ENCODE results near the gene HHATL.

The HHATL gene

GRCh38 chr3:42709621-42710020 is 7.0 kb upstream of the HHATL start:
- no peak for FAIRE-seq
- DNase-seq (ENCODE audit: insufficient read length) = peak; percentile 5
- TF ChIP-seq POLR2AphosphoS5 (IDR thresholded peaks at IDR 0.05; ENCODE audit: low read depth, low read length) (no peak), TAF1 (IDR thresholded peaks at IDR 0.05; ENCODE audit: borderline replicate concordance, low read depth, low read length) (no peak), POLR2A (IDR thresholded peaks at IDR 0.05; ENCODE audit: low read depth, low read length) (no peak)

GRCh38 chr3:42708611-42709151 is 6.1 kb upstream of the HHATL start:
- DNase-seq (ENCODE audit: insufficient read length) (peak; percentile 5), FAIRE-seq (no peak)
- no peak for TF ChIP-seq POLR2AphosphoS5 (IDR thresholded peaks at IDR 0.05; ENCODE audit: low read depth, low read length)
- TF ChIP-seq POLR2A (IDR thresholded peaks at IDR 0.05; ENCODE audit: low read depth, low read length) = no peak
- TF ChIP-seq TAF1 (IDR thresholded peaks at IDR 0.05; ENCODE audit: borderline replicate concordance, low read depth, low read length) = no peak

GRCh38 chr3:42707620-42708355 is 5.2 kb upstream of the HHATL start:
- DNase-seq (ENCODE audit: insufficient read length) (peak; percentile 6), FAIRE-seq (no peak)
- no peak for TF ChIP-seq POLR2A (IDR thresholded peaks at IDR 0.05; ENCODE audit: low read depth, low read length)
- TF ChIP-seq TAF1 (IDR thresholded peaks at IDR 0.05; ENCODE audit: borderline replicate concordance, low read depth, low read length) = no peak
- TF ChIP-seq POLR2AphosphoS5 (IDR thresholded peaks at IDR 0.05; ENCODE audit: low read depth, low read length) = no peak

GRCh38 chr3:42706721-42707619 is 4.4 kb upstream of the HHATL start:
- DNase-seq (ENCODE audit: insufficient read length) = peak; percentile 2
- no peak for FAIRE-seq
- TF ChIP-seq TAF1 (IDR thresholded peaks at IDR 0.05; ENCODE audit: borderline replicate concordance, low read depth, low read length) = no peak
- no peak for TF ChIP-seq POLR2A (IDR thresholded peaks at IDR 0.05; ENCODE audit: low read depth, low read length)
- TF ChIP-seq POLR2AphosphoS5 (IDR thresholded peaks at IDR 0.05; ENCODE audit: low read depth, low read length) = no peak

- FAIRE-seq = no peak
- DNase-seq (ENCODE audit: insufficient read length) = no peak
- TF ChIP-seq POLR2A (IDR thresholded peaks at IDR 0.05; ENCODE audit: low read depth, low read length) (no peak), POLR2AphosphoS5 (IDR thresholded peaks at IDR 0.05; ENCODE audit: low read depth, low read length) (no peak), TAF1 (IDR thresholded peaks at IDR 0.05; ENCODE audit: borderline replicate concordance, low read depth, low read length) (no peak)
These were observed 3.5 kb upstream of the HHATL start for GRCh38 chr3:42705962-42706585.

GRCh38 chr3:42705058-42705767 is 2.6 kb upstream of the HHATL start:
- no peak for DNase-seq (ENCODE audit: insufficient read length)
- FAIRE-seq = no peak
- no peak for TF ChIP-seq TAF1 (IDR thresholded peaks at IDR 0.05; ENCODE audit: borderline replicate concordance, low read depth, low read length)
- TF ChIP-seq POLR2A (IDR thresholded peaks at IDR 0.05; ENCODE audit: low read depth, low read length) = no peak
- no peak for TF ChIP-seq POLR2AphosphoS5 (IDR thresholded peaks at IDR 0.05; ENCODE audit: low read depth, low read length)

GRCh38 chr3:42704136-42704841 is 1.7 kb upstream of the HHATL start:
- FAIRE-seq (no peak), DNase-seq (ENCODE audit: insufficient read length) (no peak)
- no peak for TF ChIP-seq POLR2AphosphoS5 (IDR thresholded peaks at IDR 0.05; ENCODE audit: low read depth, low read length)
- TF ChIP-seq TAF1 (IDR thresholded peaks at IDR 0.05; ENCODE audit: borderline replicate concordance, low read depth, low read length) = no peak
- no peak for TF ChIP-seq POLR2A (IDR thresholded peaks at IDR 0.05; ENCODE audit: low read depth, low read length)

- DNase-seq (ENCODE audit: insufficient read length) = no peak
- FAIRE-seq = no peak
- TF ChIP-seq POLR2AphosphoS5 (IDR thresholded peaks at IDR 0.05; ENCODE audit: low read depth, low read length) (no peak), TAF1 (IDR thresholded peaks at IDR 0.05; ENCODE audit: borderline replicate concordance, low read depth, low read length) (no peak), POLR2A (IDR thresholded peaks at IDR 0.05; ENCODE audit: low read depth, low read length) (no peak)
These were observed 1.1 kb upstream of the HHATL start for GRCh38 chr3:42703695-42704025.

- TF ChIP-seq POLR2AphosphoS5 (IDR thresholded peaks at IDR 0.05; ENCODE audit: low read depth, low read length) (no peak), POLR2A (IDR thresholded peaks at IDR 0.05; ENCODE audit: low read depth, low read length) (no peak), TAF1 (IDR thresholded peaks at IDR 0.05; ENCODE audit: borderline replicate concordance, low read depth, low read length) (no peak)
- FAIRE-seq (no peak), DNase-seq (ENCODE audit: insufficient read length) (peak; percentile 4)
These were observed 540 bp upstream of the HHATL start for GRCh38 chr3:42702982-42703694.
